Measurements from ENCODE around the gene TMEM131L. TPM values are rescaled to one million over a fixed set of nuclear protein-coding genes. Genes with fewer than 3 reads are reported as not detected.

Gene TMEM131L
- total RNA-seq, 1 donor = 9.0 TPM

GRCh38 chr4:153528705-153529485 lies 62.7 kb downstream of the TMEM131L start:
- Histone ChIP-seq H2AFZ (ENCODE audit: low read length) (no peak overlapping the region), H3K9me3 (ENCODE audit: low read depth, low read length) (no peaks in the 10 kb centered on the region), H3K4me2 (ENCODE audit: insufficient read depth, low read length) (no peak overlapping the region), H3K27ac (ENCODE audit: low read depth, low read length) (no peak overlapping the region), H3K36me3 (ENCODE audit: insufficient read depth, low read length) (no peaks in the 10 kb centered on the region), H3K4me3 (ENCODE audit: insufficient read depth, low read length) (no peak overlapping the region), H3K4me1 (ENCODE audit: insufficient read depth, low read length) (no peaks in the 10 kb centered on the region), H3K79me2 (ENCODE audit: insufficient read depth, low read length) (no peaks in the 10 kb centered on the region), H4K20me1 (ENCODE audit: insufficient read depth, low read length) (peaks cover 14% of the 10 kb centered on the region), H3K27me3 (ENCODE audit: insufficient read depth, low read length) (no peaks in the 10 kb centered on the region)
- TF ChIP-seq, protein P1, sequence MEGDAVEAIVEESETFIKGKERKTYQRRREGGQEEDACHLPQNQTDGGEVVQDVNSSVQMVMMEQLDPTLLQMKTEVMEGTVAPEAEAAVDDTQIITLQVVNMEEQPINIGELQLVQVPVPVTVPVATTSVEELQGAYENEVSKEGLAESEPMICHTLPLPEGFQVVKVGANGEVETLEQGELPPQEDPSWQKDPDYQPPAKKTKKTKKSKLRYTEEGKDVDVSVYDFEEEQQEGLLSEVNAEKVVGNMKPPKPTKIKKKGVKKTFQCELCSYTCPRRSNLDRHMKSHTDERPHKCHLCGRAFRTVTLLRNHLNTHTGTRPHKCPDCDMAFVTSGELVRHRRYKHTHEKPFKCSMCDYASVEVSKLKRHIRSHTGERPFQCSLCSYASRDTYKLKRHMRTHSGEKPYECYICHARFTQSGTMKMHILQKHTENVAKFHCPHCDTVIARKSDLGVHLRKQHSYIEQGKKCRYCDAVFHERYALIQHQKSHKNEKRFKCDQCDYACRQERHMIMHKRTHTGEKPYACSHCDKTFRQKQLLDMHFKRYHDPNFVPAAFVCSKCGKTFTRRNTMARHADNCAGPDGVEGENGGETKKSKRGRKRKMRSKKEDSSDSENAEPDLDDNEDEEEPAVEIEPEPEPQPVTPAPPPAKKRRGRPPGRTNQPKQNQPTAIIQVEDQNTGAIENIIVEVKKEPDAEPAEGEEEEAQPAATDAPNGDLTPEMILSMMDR (IDR thresholded peaks at IDR 0.05; ENCODE audit: extremely low read depth, low read depth, low read length) = no peak
- no peak for DNase-seq (ENCODE audit: insufficient read length, low spot score, missing footprints)

- Histone ChIP-seq H3K9me3 (ENCODE audit: low read depth, low read length) (no peaks in the 10 kb centered on the region), H3K4me2 (ENCODE audit: insufficient read depth, low read length) (no peak overlapping the region), H3K4me3 (ENCODE audit: insufficient read depth, low read length) (no peak overlapping the region), H4K20me1 (ENCODE audit: insufficient read depth, low read length) (peaks cover 14% of the 10 kb centered on the region), H3K4me1 (ENCODE audit: insufficient read depth, low read length) (no peaks in the 10 kb centered on the region), H3K36me3 (ENCODE audit: insufficient read depth, low read length) (no peaks in the 10 kb centered on the region), H3K79me2 (ENCODE audit: insufficient read depth, low read length) (peaks cover under 1% of the 10 kb centered on the region), H3K27me3 (ENCODE audit: insufficient read depth, low read length) (no peaks in the 10 kb centered on the region), H2AFZ (ENCODE audit: low read length) (no peak overlapping the region), H3K27ac (ENCODE audit: low read depth, low read length) (no peak overlapping the region)
- DNase-seq (ENCODE audit: insufficient read length, low spot score, missing footprints) = no peak
- TF ChIP-seq, protein P1 (IDR thresholded peaks at IDR 0.05; ENCODE audit: extremely low read depth, low read depth, low read length) = no peak
These were observed 63.5 kb downstream of the TMEM131L start for GRCh38 chr4:153529646-153530045.

- Histone ChIP-seq H4K20me1 (ENCODE audit: insufficient read depth, low read length) (peaks cover 14% of the 10 kb centered on the region), H3K27me3 (ENCODE audit: insufficient read depth, low read length) (no peaks in the 10 kb centered on the region)
These were observed 64.3 kb downstream of the TMEM131L start for GRCh38 chr4:153530284-153530999.

More at GRCh38 chr4:153530284-153530999, 64.3 kb downstream of the TMEM131L start:
- Histone ChIP-seq H2AFZ (ENCODE audit: low read length) (no peak overlapping the region), H3K36me3 (ENCODE audit: insufficient read depth, low read length) (no peaks in the 10 kb centered on the region), H3K4me1 (ENCODE audit: insufficient read depth, low read length) (no peaks in the 10 kb centered on the region), H3K79me2 (ENCODE audit: insufficient read depth, low read length) (peaks cover 2% of the 10 kb centered on the region), H3K4me2 (ENCODE audit: insufficient read depth, low read length) (no peak overlapping the region), H3K9me3 (ENCODE audit: low read depth, low read length) (no peaks in the 10 kb centered on the region), H3K4me3 (ENCODE audit: insufficient read depth, low read length) (no peak overlapping the region), H3K27ac (ENCODE audit: low read depth, low read length) (no peak overlapping the region)
- no peak for DNase-seq (ENCODE audit: insufficient read length, low spot score, missing footprints)
- TF ChIP-seq, protein P1 (IDR thresholded peaks at IDR 0.05; ENCODE audit: extremely low read depth, low read depth, low read length) = no peak
